ENCODE results near the gene CDH4.

CDH4 gene

GRCh38 chr20:61810066-61810737, 558.1 kb downstream of the CDH4 start:
- no peak for DNase-seq (ENCODE audit: low spot score)

GRCh38 chr20:61810738-61811135, 558.7 kb downstream of the CDH4 start:
- no peak for DNase-seq (ENCODE audit: low spot score)

- no peak for DNase-seq (ENCODE audit: low spot score)
Measured at GRCh38 chr20:61811166-61811565, 559.1 kb downstream of the CDH4 start.

- no peak for DNase-seq (ENCODE audit: low spot score)
Measured at GRCh38 chr20:61812121-61812844, 560.2 kb downstream of the CDH4 start.

GRCh38 chr20:61812845-61813485, 560.9 kb downstream of the CDH4 start:
- no peak for DNase-seq (ENCODE audit: low spot score)

GRCh38 chr20:61813791-61814190, 561.7 kb downstream of the CDH4 start:
- DNase-seq (ENCODE audit: low spot score), result no peak

GRCh38 chr20:61814244-61814643, 562.2 kb downstream of the CDH4 start:
- DNase-seq (ENCODE audit: low spot score), result no peak

- no peak for DNase-seq (ENCODE audit: low spot score)
Measured at GRCh38 chr20:61814726-61815125, 562.7 kb downstream of the CDH4 start.

GRCh38 chr20:61815176-61815575, 563.1 kb downstream of the CDH4 start:
- DNase-seq (ENCODE audit: low spot score), result no peak

- DNase-seq (ENCODE audit: low spot score), result no peak
Measured at GRCh38 chr20:61815678-61816077, 563.6 kb downstream of the CDH4 start.

- DNase-seq (ENCODE audit: low spot score), result no peak
Measured at GRCh38 chr20:61816606-61817460, 564.8 kb downstream of the CDH4 start.

GRCh38 chr20:61817575-61817974, 565.5 kb downstream of the CDH4 start:
- DNase-seq (ENCODE audit: low spot score), result no peak

GRCh38 chr20:61818746-61819573, 566.9 kb downstream of the CDH4 start:
- no peak for DNase-seq (ENCODE audit: low spot score)

GRCh38 chr20:61819574-61819846, 567.4 kb downstream of the CDH4 start:
- DNase-seq (ENCODE audit: low spot score), result no peak

- no peak for DNase-seq (ENCODE audit: low spot score)
Measured at GRCh38 chr20:61819921-61820825, 568.1 kb downstream of the CDH4 start.

GRCh38 chr20:61821735-61822134, 569.7 kb downstream of the CDH4 start:
- DNase-seq (ENCODE audit: low spot score), result no peak

GRCh38 chr20:61822396-61822795, 570.3 kb downstream of the CDH4 start:
- DNase-seq (ENCODE audit: low spot score), result no peak

- DNase-seq (ENCODE audit: low spot score), result no peak
Measured at GRCh38 chr20:61823242-61823641, 571.2 kb downstream of the CDH4 start.

GRCh38 chr20:61828891-61829290, 576.8 kb downstream of the CDH4 start:
- no peak for DNase-seq (ENCODE audit: low spot score)

- DNase-seq (ENCODE audit: low spot score), result no peak
Measured at GRCh38 chr20:61829526-61829925, 577.5 kb downstream of the CDH4 start.
